Fibroblast of lung (primary cell): Measurements from ENCODE around the gene DDC. TPM values are rescaled to one million over a fixed set of nuclear protein-coding genes. Genes with fewer than 3 reads are reported as not detected.

ENCODE experiments used
- DNase-seq, 2 donors: peaks; one replicate each; pipeline versions ENCODE4 v3.0.0 to v3.0.0-alpha.2; 2010; ENCODE audit warnings: low read depth in 2 of 2
- H2AFZ ChIP-seq: 2 replicates; pipeline ENCODE4 v1.5.1; 2012; ENCODE audit warnings: low read length, control low read depth, inconsistent platforms
- H3K27ac ChIP-seq: 2 replicates; pipeline ENCODE4 v1.5.1; 2011; ENCODE audit warnings: low read length, control low read depth; ENCODE audit not compliant: insufficient read depth
- H3K27me3 ChIP-seq: 2 replicates; pipeline ENCODE4 v1.5.1; 2011; ENCODE audit warnings: mild to moderate bottlenecking, low read length; ENCODE audit not compliant: control insufficient read depth, insufficient read depth
- H3K36me3 ChIP-seq: 2 replicates; pipeline ENCODE4 v1.5.1; 2011; ENCODE audit warnings: low read length; ENCODE audit not compliant: control insufficient read depth, insufficient read depth
- H3K4me1 ChIP-seq: 2 replicates; pipeline ENCODE4 v1.5.1; 2011; ENCODE audit warnings: low read length; ENCODE audit not compliant: control insufficient read depth, insufficient read depth; ENCODE audit errors: extremely low read depth
- H3K4me2 ChIP-seq: 2 replicates; pipeline ENCODE4 v1.5.1; 2011; ENCODE audit warnings: low read length, control low read depth; ENCODE audit not compliant: insufficient read depth; ENCODE audit errors: extremely low read depth
- H3K4me3 ChIP-seq, 4 experiments: fragments of 200-600 bp in 1 of 4; sonication (generic) in 1 of 4; replicated peaks in 1 of 4; 2 replicates each; pipeline ENCODE4 v1.5.1; 2011 to 2016; ENCODE audit warnings: low read length in 4 of 4, low read depth in 3 of 4, mild to moderate bottlenecking in 3 of 4, control low read depth in 2 of 4, inconsistent platforms in 1 of 4, mixed read lengths in 1 of 4; ENCODE audit not compliant: insufficient read depth in 1 of 4; ENCODE audit errors: control extremely low read depth in 1 of 4
- H3K79me2 ChIP-seq: 2 replicates; pipeline ENCODE4 v1.5.1; 2012; ENCODE audit warnings: mild to moderate bottlenecking, low read length, inconsistent platforms; ENCODE audit not compliant: control insufficient read depth, insufficient read depth
- H3K9ac ChIP-seq: 2 replicates; pipeline ENCODE4 v1.5.1; 2011; ENCODE audit warnings: mild to moderate bottlenecking, low read length, control low read depth; ENCODE audit not compliant: insufficient read depth
- H3K9me3 ChIP-seq: 2 replicates; pipeline ENCODE4 v1.5.1; 2012; ENCODE audit warnings: low read depth, low read length; ENCODE audit not compliant: control insufficient read depth, insufficient read depth
- H4K20me1 ChIP-seq: 2 replicates; pipeline ENCODE4 v1.5.1; 2011; ENCODE audit warnings: low read length; ENCODE audit not compliant: control insufficient read depth, insufficient read depth; ENCODE audit errors: extremely low read depth
- CTCF ChIP-seq, 2 donors: IDR thresholded peaks in 1 of 2; conservative IDR thresholded peaks in 1 of 2; 1 replicate in 1 of 2; 2 replicates in 1 of 2; pipeline ENCODE4 v1.5.1; 2011 to 2012; ENCODE audit warnings: low read length in 2 of 2, control low read depth in 1 of 2, inconsistent platforms in 1 of 2, low read depth in 1 of 2, mild to moderate bottlenecking in 1 of 2
- EZH2 ChIP-seq: IDR thresholded peaks from 2 replicates; pipeline ENCODE4 v1.5.1; 2012; ENCODE audit warnings: low read length, control low read depth, mild to moderate bottlenecking; ENCODE audit errors: missing control alignments
- polyA plus RNA-seq, 2 donors: library from polyadenylated mRNA; depleted of rRNA in 1 of 2; stranded (reverse) in 1 of 2; unstranded in 1 of 2; fragments of >200 nt; gene quantifications; 2 replicates each; pipeline ENCODE4 v1.2.1, GENCODE V29; 2011 to 2012; ENCODE audit warnings: missing spikeins in 1 of 2
- total RNA-seq: library from RNA; depleted of rRNA; stranded (reverse); fragments of >200 nt; gene quantifications from 2 replicates; pipeline ENCODE4 v1.2.1, GENCODE V29; 2014

Gene DDC
- total and polyA plus RNA-seq, 2 donors (not counting 1 experiment from before 2014, with no cell fraction given) = not detected

DNA sequence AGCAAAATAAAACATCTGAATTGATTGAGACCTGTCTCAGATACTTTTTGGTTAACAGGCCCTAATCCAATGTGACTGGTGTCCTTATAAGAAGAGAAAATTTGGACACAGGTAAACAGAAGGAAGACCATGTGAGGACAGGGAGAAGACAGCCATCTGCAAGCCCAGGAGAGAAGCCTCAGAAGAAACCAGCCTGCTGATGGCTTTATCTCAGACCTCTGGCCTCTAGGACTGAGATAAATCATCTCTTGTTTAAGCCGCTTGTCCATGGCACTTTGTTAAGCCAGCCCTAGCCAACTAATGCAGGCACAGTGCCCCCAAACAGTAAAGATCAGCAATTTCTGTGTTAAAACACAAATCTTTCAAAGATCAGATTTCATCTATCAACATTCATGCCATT is 73.3 kb downstream of the DDC start:
- Histone ChIP-seq H3K27ac (no peak overlapping the region), H3K9ac (no peak overlapping the region), H4K20me1 (no peaks in the 10 kb centered on the region), H3K79me2 (no peaks in the 10 kb centered on the region), H3K9me3 (no peaks in the 10 kb centered on the region), H3K4me1 (no peaks in the 10 kb centered on the region), H3K4me3 (no peak overlapping the region), H2AFZ (no peak overlapping the region), H3K27me3 (peaks cover under 1% of the 10 kb centered on the region), H3K36me3 (no peaks in the 10 kb centered on the region), H3K4me2 (no peak overlapping the region)
- DNase-seq = no peak
- TF ChIP-seq EZH2 = no peak
- TF ChIP-seq CTCF (conservative IDR thresholded peaks at IDR 0.05 in 1 of 2, IDR thresholded peaks at IDR 0.05 in 1 of 2; ENCODE audit: low read depth in 1 of 2, low read length in 2 of 2) = no peak

- no peaks in the 10 kb centered on the region for H3K36me3 ChIP-seq
- H4K20me1 ChIP-seq = no peaks in the 10 kb centered on the region
- no peaks in the 10 kb centered on the region for H3K4me1 ChIP-seq
- no peak for TF ChIP-seq CTCF (conservative IDR thresholded peaks at IDR 0.05 in 1 of 2, IDR thresholded peaks at IDR 0.05 in 1 of 2; ENCODE audit: low read depth in 1 of 2, low read length in 2 of 2)
- H3K27ac ChIP-seq = no peak overlapping the region
- no peak overlapping the region for H3K4me3 ChIP-seq
- no peak overlapping the region for H3K9ac ChIP-seq
- no peaks in the 10 kb centered on the region for H3K27me3 ChIP-seq
- no peak overlapping the region for H3K4me2 ChIP-seq
- H3K79me2 ChIP-seq = no peaks in the 10 kb centered on the region
- H2AFZ ChIP-seq = no peak overlapping the region
- no peak for DNase-seq
- H3K9me3 ChIP-seq = no peaks in the 10 kb centered on the region
Observed at GRCh38 chr7:50491209-50491608, 74.0 kb downstream of the DDC start.

GRCh38 chr7:50488379-50488778 is 76.8 kb downstream of the DDC start:
- Histone ChIP-seq H4K20me1 (no peaks in the 10 kb centered on the region), H3K79me2 (no peaks in the 10 kb centered on the region), H3K4me1 (no peaks in the 10 kb centered on the region), H3K27ac (no peak overlapping the region), H3K4me2 (no peak overlapping the region), H3K36me3 (no peaks in the 10 kb centered on the region), H3K4me3 (no peak overlapping the region), H2AFZ (no peak overlapping the region), H3K9ac (no peak overlapping the region), H3K27me3 (no peaks in the 10 kb centered on the region), H3K9me3 (no peaks in the 10 kb centered on the region)
- TF ChIP-seq EZH2 (no peak), CTCF (conservative IDR thresholded peaks at IDR 0.05 in 1 of 2, IDR thresholded peaks at IDR 0.05 in 1 of 2; ENCODE audit: low read depth in 1 of 2, low read length in 2 of 2) (no peak)
- DNase-seq = no peak
